Body of pancreas (tissue), 4 donors: Measurements from ENCODE around the gene HUWE1.

Experiments
- CTCF ChIP-seq, 7 experiments: fragments of 450-650 bp in 4 of 7; fragments of 200-600 bp in 3 of 7; sonication (generic) in 3 of 7; IDR thresholded peaks; one replicate each; pipeline ENCODE4 v1.5.1; 2016 to 2019; ENCODE audit warnings: antibody characterized with exemption in 7 of 7
- POLR2A ChIP-seq, 3 donors: fragments of 450-650 bp; IDR thresholded peaks; one replicate each; pipeline ENCODE4 v1.6.1; 2016; ENCODE audit warnings: antibody characterized with exemption in 3 of 3, mild to moderate bottlenecking in 2 of 3

- TF ChIP-seq CTCF (IDR thresholded peaks at IDR 0.05): no peak
- TF ChIP-seq POLR2A (IDR thresholded peaks at IDR 0.05): no peak
These were observed 26.5 kb downstream of the HUWE1 start for GRCh38 chrX:53660004-53660403.
